IMR-90 (cell line): ENCODE measurements around the gene NECAB2. TPM values are rescaled to one million over a fixed set of nuclear protein-coding genes. Genes with fewer than 3 reads are reported as not detected.
A peak's percentile ranks its signal among the peaks of the same experiment; 100 is the strongest.

Source experiments
- ATAC-seq: fragments of 200-7000 bp; cut with Tn5 transposase; 2 replicates; pipeline ENCODE4 v1.9.1; 2020; ENCODE audit warnings: low read depth, mild to moderate bottlenecking, moderate library complexity
- BruUV-seq: library from RNA; stranded (reverse); fragments of 400-500 nt; replicated peaks from 2 replicates; lab custom pipeline; 2021; lab: Mats Ljungman, UMichigan
- CTCF ChIA-PET: fragments of 300-600 bp; formaldehyde crosslinking; extraction: SDS; loops from one replicate; lab custom pipeline; 2021; ENCODE audit warnings: antibody characterized with exemption; lab: Yijun Ruan, JAX
- POLR2A ChIA-PET: fragments of 300-600 bp; sonication (Branson Sonifier 250); formaldehyde crosslinking; loops from one replicate; lab custom pipeline; 2022; ENCODE audit warnings: antibody characterized with exemption; ENCODE audit not compliant: unreplicated experiment; lab: Charles Lee
- DNase-seq: peaks from one replicate; pipeline ENCODE4 v3.0.0; 2013
- H2AFZ ChIP-seq: replicated peaks from 2 replicates; pipeline ENCODE3; 2013; ENCODE audit warnings: low read length, mild to moderate bottlenecking; ENCODE audit not compliant: poor library complexity
- H2AK5ac ChIP-seq: 2 replicates; pipeline ENCODE4 v1.6.1; 2013; ENCODE audit warnings: low read depth, low read length, inconsistent platforms
- H2AK9ac ChIP-seq: replicated peaks from 2 replicates; pipeline ENCODE3; 2013; ENCODE audit warnings: mild to moderate bottlenecking, low read depth, low read length, moderate library complexity; ENCODE audit not compliant: poor library complexity
- H2BK120ac ChIP-seq: 2 replicates; pipeline ENCODE4 v1.6.1; 2013; ENCODE audit warnings: low read depth, low read length, inconsistent platforms
- H2BK15ac ChIP-seq: 3 replicates; pipeline ENCODE4 v1.6.1; 2013; ENCODE audit warnings: low read depth, low read length, inconsistent platforms
- H2BK20ac ChIP-seq: 2 replicates; pipeline ENCODE4 v1.6.1; 2013; ENCODE audit warnings: low read depth, mild to moderate bottlenecking, inconsistent platforms, low read length, moderate library complexity
- H2BK5ac ChIP-seq: 2 replicates; pipeline ENCODE4 v1.6.1; 2013; ENCODE audit warnings: mild to moderate bottlenecking, low read depth, low read length, inconsistent platforms; ENCODE audit not compliant: poor library complexity, severe bottlenecking
- H3K14ac ChIP-seq: replicated peaks from 2 replicates; pipeline ENCODE4 v1.6.1; 2013; ENCODE audit warnings: low read depth, low read length, inconsistent platforms
- H3K18ac ChIP-seq: 2 replicates; pipeline ENCODE4 v1.6.1; 2013; ENCODE audit warnings: low read depth, low read length, control low read depth
- H3K23ac ChIP-seq: 2 replicates; pipeline ENCODE4 v1.6.1; 2013; ENCODE audit warnings: low read depth, low read length, inconsistent platforms
- H3K27ac ChIP-seq: 2 replicates; pipeline ENCODE4 v1.5.1; 2013; ENCODE audit warnings: mild to moderate bottlenecking, control low read depth, low read length; ENCODE audit not compliant: insufficient read depth
- H3K27me3 ChIP-seq: 2 replicates; pipeline ENCODE4 v1.6.1; 2013; ENCODE audit warnings: low read length; ENCODE audit not compliant: control insufficient read depth, insufficient read depth
- H3K36me3 ChIP-seq: 2 replicates; pipeline ENCODE4 v1.6.1; 2013; ENCODE audit warnings: low read length, mixed read lengths; ENCODE audit not compliant: control insufficient read depth, insufficient read depth
- H3K4ac ChIP-seq: 2 replicates; pipeline ENCODE4 v1.6.1; 2013; ENCODE audit warnings: low read depth, low read length, inconsistent platforms
- H3K4me1 ChIP-seq: 2 replicates; pipeline ENCODE4 v1.6.1; 2013; ENCODE audit warnings: low read length, mixed read lengths; ENCODE audit not compliant: control insufficient read depth, insufficient read depth
- H3K4me2 ChIP-seq: 2 replicates; pipeline ENCODE4 v1.6.1; 2013; ENCODE audit warnings: low read depth, mild to moderate bottlenecking, control low read depth, low read length, moderate library complexity
- H3K4me3 ChIP-seq: 2 replicates; pipeline ENCODE4 v1.5.1; 2013; ENCODE audit warnings: low read depth, mild to moderate bottlenecking, control low read depth, low read length, moderate library complexity; ENCODE audit not compliant: insufficient read depth
- H3K56ac ChIP-seq: 2 replicates; pipeline ENCODE4 v1.6.1; 2013; ENCODE audit warnings: low read length, inconsistent platforms; ENCODE audit not compliant: insufficient read depth; ENCODE audit errors: extremely low read depth
- H3K79me1 ChIP-seq, 2 experiments: 2 replicates each; pipeline ENCODE4 v1.6.1; 2013; ENCODE audit warnings: low read length in 2 of 2, inconsistent platforms in 1 of 2, low read depth in 1 of 2
- H3K9ac ChIP-seq: 2 replicates; pipeline ENCODE4 v1.6.1; 2013; ENCODE audit warnings: low read depth, low read length, control low read depth
- H3K9me1 ChIP-seq: 2 replicates; pipeline ENCODE4 v1.6.1; 2013; ENCODE audit warnings: low read length, inconsistent platforms; ENCODE audit not compliant: insufficient read depth
- H3K9me3 ChIP-seq: 2 replicates; pipeline ENCODE4 v1.6.1; 2013; ENCODE audit warnings: low read length; ENCODE audit not compliant: control insufficient read depth, insufficient read depth
- H4K20me1 ChIP-seq: 2 replicates; pipeline ENCODE4 v1.6.1; 2013; ENCODE audit warnings: low read length, inconsistent platforms; ENCODE audit not compliant: insufficient read depth
- H4K5ac ChIP-seq: 2 replicates; pipeline ENCODE4 v1.6.1; 2013; ENCODE audit warnings: mild to moderate bottlenecking, low read depth, low read length, control low read depth
- H4K8ac ChIP-seq, 2 experiments: 2 replicates each; pipeline ENCODE4 v1.6.1; 2013; ENCODE audit warnings: low read depth in 2 of 2, low read length in 2 of 2, control low read depth in 1 of 2, inconsistent platforms in 1 of 2
- H4K91ac ChIP-seq: 2 replicates; pipeline ENCODE4 v1.6.1; 2013; ENCODE audit warnings: low read depth, low read length, inconsistent platforms; ENCODE audit not compliant: insufficient read depth
- BHLHE40 ChIP-seq: fragments of 150-350 bp; IDR thresholded peaks from 2 replicates; pipeline ENCODE4 v1.6.1; 2016; ENCODE audit warnings: mild to moderate bottlenecking, low read depth, low read length
- CEBPB ChIP-seq: IDR thresholded peaks from 2 replicates; pipeline ENCODE4 v1.6.1; 2012; ENCODE audit warnings: low read depth, low read length, improper control_type of control experiment
- CHD1 ChIP-seq: IDR thresholded peaks from 2 replicates; pipeline ENCODE4 v1.6.1; 2012; ENCODE audit warnings: low read depth, low read length, improper control_type of control experiment
- CTCF ChIP-seq: conservative IDR thresholded peaks from 2 replicates; pipeline ENCODE4 v1.5.1; 2012; ENCODE audit warnings: mild to moderate bottlenecking, low read depth, low read length, improper control_type of control experiment
- ELK1 ChIP-seq: fragments of 150-350 bp; IDR thresholded peaks from 2 replicates; pipeline ENCODE4 v1.6.1; 2016; ENCODE audit warnings: low read depth, mild to moderate bottlenecking, low read length, moderate library complexity, borderline replicate concordance
- FOS ChIP-seq: fragments of 150-350 bp; IDR thresholded peaks from 2 replicates; pipeline ENCODE4 v1.6.1; 2016; ENCODE audit warnings: low read depth, low read length
- MAFK ChIP-seq: IDR thresholded peaks from 2 replicates; pipeline ENCODE4 v1.6.1; 2012; ENCODE audit warnings: low read depth, low read length, improper control_type of control experiment
- MAZ ChIP-seq: IDR thresholded peaks from 2 replicates; pipeline ENCODE4 v1.6.1; 2012; ENCODE audit warnings: low read depth, mild to moderate bottlenecking, low read length, improper control_type of control experiment, moderate library complexity, borderline replicate concordance
- MXI1 ChIP-seq: IDR thresholded peaks from 2 replicates; pipeline ENCODE4 v1.6.1; 2012; ENCODE audit warnings: low read depth, mild to moderate bottlenecking, low read length, moderate library complexity, borderline replicate concordance
- NFE2L2 ChIP-seq: fragments of 150-350 bp; IDR thresholded peaks from 2 replicates; pipeline ENCODE4 v1.6.1; 2016; ENCODE audit warnings: low read depth, mild to moderate bottlenecking, low read length
- RAD21 ChIP-seq: IDR thresholded peaks from 2 replicates; pipeline ENCODE4 v1.6.1; 2012; ENCODE audit warnings: low read length, improper control_type of control experiment
- RCOR1 ChIP-seq: IDR thresholded peaks from 2 replicates; pipeline ENCODE4 v1.6.1; 2012; ENCODE audit warnings: mild to moderate bottlenecking, low read length, improper control_type of control experiment; ENCODE audit not compliant: insufficient replicate concordance
- RFX5 ChIP-seq: IDR thresholded peaks from 2 replicates; pipeline ENCODE4 v1.8.0; 2012; ENCODE audit warnings: low read depth, mild to moderate bottlenecking, low read length, moderate library complexity
- SMC3 ChIP-seq: fragments of 150-350 bp; IDR thresholded peaks from 2 replicates; pipeline ENCODE4 v1.6.1; 2016; ENCODE audit warnings: low read depth, mild to moderate bottlenecking, antibody characterized with exemption, low read length, moderate library complexity
- USF2 ChIP-seq: fragments of 150-350 bp; IDR thresholded peaks from 2 replicates; pipeline ENCODE4 v1.6.1; 2017; ENCODE audit warnings: mild to moderate bottlenecking, antibody characterized with exemption, low read length, low read depth
- WGBS, 2 experiments: methylation state at CpG; one replicate each; pipeline versions ENCODE4 v1.1.5 to v1.1.7; 2013; ENCODE audit warnings: missing lambda C conversion rate in 2 of 2; ENCODE audit not compliant: insufficient read length in 1 of 2; ENCODE audit errors: extremely low coverage in 2 of 2; 5-methylcytosine and 5-hydroxymethylcytosine counted together
- dilution Hi-C: fragments of 300-500 bp; cut with HindIII; formaldehyde crosslinking; loops from one replicate; pipeline ENCODE4 v1.14.3; 2018; ENCODE audit warnings: low sequenced_read_pairs; ENCODE audit not compliant: unreplicated experiment
- in situ Hi-C: fragments of 300-500 bp; cut with MboI; formaldehyde crosslinking; loops from 3 replicates; pipeline ENCODE4 v1.14.3; 2019; ENCODE audit warnings: low sequenced_read_pairs, inconsistent platforms, mixed read lengths
- intact Hi-C: fragments of 100-400 bp; cut with micrococcal nuclease; formaldehyde crosslinking; loops from 2 replicates; pipeline ENCODE4 v1.10.0; 2022
- polyA plus RNA-seq, 3 experiments: library from polyadenylated mRNA; depleted of rRNA; stranded (reverse); fragments of >200 nt; gene quantifications; 2 replicates each; pipeline ENCODE4 v1.2.3, GENCODE V29; 2012; ENCODE audit warnings: low replicate concordance in 1 of 3
- total RNA-seq: library from RNA; depleted of rRNA; stranded (reverse); fragments of >200 nt; gene quantifications from 2 replicates; pipeline ENCODE4 v1.2.3, GENCODE V29; 2012

Gene NECAB2
- total and polyA plus RNA-seq, 2 of the 4 experiments (the other 2 are of a cell fraction) = 0.27 TPM; not detected in 1

GRCh38 chr16:84014570-84015327, 46.7 kb downstream of the NECAB2 start:
- Histone ChIP-seq H3K27me3 (peaks cover 40% of the 10 kb centered on the region), H2BK20ac (no peak overlapping the region), H2BK120ac (no peak overlapping the region), H3K4me1 (no peaks in the 10 kb centered on the region), H3K9me1 (no peaks in the 10 kb centered on the region), H3K27ac (no peak overlapping the region), H3K9ac (no peak overlapping the region), H3K18ac (no peak overlapping the region), H3K9me3 (no peaks in the 10 kb centered on the region), H2AK9ac (peak overlapping the region; percentile 42), H3K56ac (no peak overlapping the region), H3K4me3 (no peak overlapping the region), H3K36me3 (no peaks in the 10 kb centered on the region), H3K14ac (no peak overlapping the region), H2BK15ac (no peak overlapping the region), H4K8ac (no peak overlapping the region), H4K5ac (no peak overlapping the region), H2AFZ (no peak overlapping the region), H4K20me1 (no peaks in the 10 kb centered on the region), H3K23ac (no peak overlapping the region), H4K91ac (no peak overlapping the region), H2BK5ac (no peak overlapping the region), H3K4me2 (no peak overlapping the region), H3K4ac (no peak overlapping the region), H3K79me1 (no peaks in the 10 kb centered on the region), H2AK5ac (no peak overlapping the region)
- ChIA-PET CTCF (interaction anchor here (0.6 kb wide), 1 partner anchor 31 kb away, joined by 3 read pairs; no protein-coding TSS in a partner anchor), POLR2A (no interaction called here)
- DNase-seq (no peak), ATAC-seq (no peak)
- intact Hi-C loops = no loop called here
- WGBS, 2 experiments = 71% methylated on average over 4 of the region's 14 CpGs; no CpG with 5 or more reads in 1 of the 2 experiments
- in situ Hi-C loops = no loop called here
- BruUV-seq = no TSS peak
- dilution Hi-C loops = no loop called here
- TF ChIP-seq MXI1 (no peak), BHLHE40 (no peak), NFE2L2 (no peak), RFX5 (no peak), RCOR1 (no peak), USF2 (no peak), SMC3 (no peak), CHD1 (no peak), CTCF (no peak), FOS (no peak), ELK1 (no peak), MAFK (no peak), MAZ (no peak), RAD21 (no peak), CEBPB (no peak)
